SHP77 (cell line): ENCODE data around the gene FAM174C.
A peak's percentile ranks its signal among the peaks of the same experiment; 100 is the strongest.
"Not testable (repeated sequence)": the region's sequence is repeated elsewhere in the genome, so short reads cannot be mapped to it uniquely, and the experiment has no call there.

Experiments
- DNase-seq, 2 experiments: peaks; one replicate each; lab custom pipeline; 2025; lab: John Stamatoyannopoulos, UW

The FAM174C gene

DNA sequence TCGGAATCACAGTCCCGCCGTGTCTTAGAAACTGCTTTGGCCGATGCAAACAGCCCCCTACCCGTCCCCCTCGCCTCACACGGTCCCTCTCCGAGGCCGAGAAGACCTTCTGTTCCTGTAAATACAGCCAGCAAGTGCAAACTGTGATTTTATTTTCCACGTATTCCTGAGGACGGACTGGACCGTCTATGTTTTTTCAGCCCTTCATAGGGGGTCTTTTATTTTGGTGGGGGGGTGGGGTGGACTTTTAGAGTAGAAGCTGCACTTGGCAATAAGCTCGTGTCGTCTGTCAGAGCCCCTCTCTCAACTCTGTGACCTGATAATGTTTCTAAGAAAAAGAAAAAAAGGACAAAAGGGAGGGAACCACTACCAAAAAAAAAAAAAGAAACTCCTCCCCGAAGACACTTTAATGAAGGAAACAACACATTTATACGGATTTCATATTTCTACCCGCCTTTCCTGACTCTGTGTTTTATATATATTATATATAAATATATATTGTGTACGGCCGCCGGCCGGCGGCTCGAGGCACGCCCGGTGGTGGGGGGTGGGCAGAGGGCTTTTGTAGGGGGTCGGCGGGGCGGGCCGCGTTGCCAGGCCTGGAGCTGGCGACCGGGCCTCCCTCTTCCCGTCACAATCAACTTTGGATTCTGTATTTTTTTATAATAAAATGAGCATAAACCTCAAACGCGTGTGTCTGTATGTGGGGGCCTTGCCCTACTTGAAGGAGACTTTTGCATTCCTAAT, 25.6 kb downstream of the FAM174C start:
- DNase-seq, result no peak

DNA sequence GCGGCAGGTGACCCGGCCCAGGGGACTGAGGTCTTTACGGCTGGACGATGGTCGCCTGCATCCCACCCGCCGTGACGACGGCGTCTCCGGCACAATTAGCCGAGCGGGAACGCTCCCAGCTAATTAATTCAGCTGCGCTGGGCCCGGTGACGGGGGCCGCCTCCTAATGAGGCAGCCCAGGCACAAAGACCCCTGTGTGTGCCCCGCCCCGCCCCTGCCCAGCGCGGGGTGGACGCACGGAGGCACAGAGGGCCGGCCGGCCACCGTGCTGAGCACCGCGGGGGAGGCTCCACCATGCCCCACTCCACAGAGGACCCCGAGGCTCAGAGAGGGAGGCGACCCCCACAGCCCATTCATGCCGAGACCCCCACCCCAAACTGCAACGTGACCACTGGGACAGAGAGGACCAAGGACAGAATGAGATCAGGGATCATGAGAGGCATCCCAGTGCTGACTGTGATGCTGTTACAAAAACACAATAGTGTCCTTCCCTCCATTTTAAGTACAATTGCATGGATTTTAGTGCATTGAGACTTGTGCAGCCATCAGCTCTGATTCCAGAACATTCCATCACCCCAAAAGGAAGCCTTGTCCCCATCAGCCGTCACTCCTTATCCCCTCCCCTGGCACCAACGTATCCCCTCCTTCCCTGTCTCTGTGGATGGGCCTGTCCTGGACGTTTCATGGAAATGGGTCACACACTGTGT, 27.4 kb downstream of the FAM174C start:
- DNase-seq, result no peak

DNA sequence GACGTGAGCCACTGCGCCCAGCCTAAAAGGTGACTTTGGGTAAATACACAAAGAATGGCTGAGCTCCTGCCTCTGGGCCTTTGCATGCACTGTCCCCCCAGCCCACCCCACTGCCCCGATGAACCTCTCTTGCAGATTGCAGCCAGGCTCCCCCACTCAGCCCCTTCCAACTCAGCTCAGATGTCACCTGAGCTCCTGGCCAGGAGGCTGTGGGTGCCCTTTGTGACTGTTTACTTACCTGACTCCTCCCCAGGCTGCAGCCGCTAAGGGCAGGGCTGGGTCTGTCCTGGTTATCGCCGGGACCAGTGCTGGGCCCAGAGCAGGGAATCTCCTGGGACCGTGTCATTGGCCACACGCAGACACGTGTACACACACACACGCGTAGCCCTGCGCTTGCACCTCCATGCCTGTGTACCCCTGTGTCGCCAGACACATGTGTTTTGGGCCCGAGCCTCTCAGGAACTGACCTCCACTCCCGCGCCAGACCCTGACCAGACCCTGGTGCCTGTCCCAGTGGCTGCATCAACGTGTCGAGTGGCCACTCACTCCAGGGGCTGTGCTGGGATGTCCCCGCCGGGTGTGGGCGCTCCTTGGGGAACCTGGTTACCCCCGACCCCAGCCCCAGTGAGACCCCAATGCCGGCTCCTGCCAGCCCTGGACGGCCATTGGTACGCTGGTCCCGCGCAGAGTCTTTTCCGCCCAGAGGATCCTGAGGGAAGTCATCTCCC, 29.0 kb downstream of the FAM174C start:
- no peak for DNase-seq

DNA sequence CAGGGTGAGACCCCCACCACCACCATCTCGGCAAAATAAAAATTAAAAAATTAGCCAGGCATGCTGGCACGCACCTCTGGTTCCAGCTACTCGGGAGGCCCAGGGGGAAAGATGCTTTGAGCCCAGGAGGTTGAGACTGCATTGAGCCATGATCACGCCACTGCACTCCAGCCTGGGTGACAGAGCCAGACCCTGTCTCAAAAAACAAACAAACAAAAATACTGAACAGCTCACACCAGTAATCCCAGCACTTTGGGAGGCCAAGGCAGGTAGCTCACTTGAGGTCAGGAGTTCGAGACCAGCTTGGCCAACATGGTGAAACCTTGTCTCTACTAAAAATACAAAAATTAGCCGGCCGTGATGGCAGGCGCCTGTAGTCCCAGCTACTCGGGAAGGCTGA, 30.0 kb downstream of the FAM174C start:
- not testable (repeated sequence) for DNase-seq

DNA sequence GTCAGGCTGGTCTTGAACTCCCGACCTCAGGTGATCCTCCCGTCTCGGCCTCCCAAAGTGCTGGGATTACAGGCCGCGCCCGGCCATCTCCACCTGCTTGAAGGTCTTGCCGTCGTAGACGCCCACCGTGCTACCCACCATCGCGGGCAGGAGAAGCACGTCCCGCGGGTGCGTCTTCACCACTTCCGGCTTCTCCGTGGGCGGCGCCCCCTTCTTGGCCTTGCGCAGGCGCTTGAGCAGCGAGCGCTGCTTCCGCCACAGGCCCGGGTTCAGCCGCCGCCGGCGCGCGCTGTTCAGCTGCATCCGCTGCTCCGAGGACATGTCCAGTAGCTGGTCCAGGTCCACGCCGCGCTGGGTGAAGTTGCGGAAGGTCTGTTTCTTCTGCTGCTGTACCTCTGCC, 32.0 kb downstream of the FAM174C start:
- DNase-seq, result peak; percentile 60 to 85

DNA sequence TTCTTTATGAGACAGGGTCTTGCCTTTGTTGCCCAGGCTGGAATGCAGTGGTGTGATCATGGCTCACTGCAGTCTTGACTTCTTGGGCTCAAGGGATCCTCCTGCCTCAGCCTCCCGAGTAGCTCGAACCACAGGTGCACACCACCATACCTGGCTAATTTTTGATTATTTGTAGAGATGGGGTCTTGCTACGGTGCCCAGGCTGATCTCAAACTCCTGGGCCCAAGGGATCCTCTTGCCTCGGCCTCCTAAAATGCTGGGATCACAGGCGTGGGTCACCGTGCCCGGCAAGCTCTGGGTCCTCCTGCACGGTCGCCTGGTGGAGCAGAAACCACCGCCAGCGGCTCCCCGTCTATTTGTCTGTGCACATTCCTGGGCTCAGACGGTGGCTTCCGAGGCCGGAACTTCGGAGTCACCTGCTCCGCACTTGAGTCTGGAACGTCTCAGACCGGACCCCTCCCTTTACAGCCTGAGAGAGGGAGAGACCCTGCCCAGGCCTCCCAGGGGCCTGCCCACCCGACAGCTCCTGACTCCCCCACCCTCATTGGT, 32.5 kb downstream of the FAM174C start:
- no peak for DNase-seq

DNA sequence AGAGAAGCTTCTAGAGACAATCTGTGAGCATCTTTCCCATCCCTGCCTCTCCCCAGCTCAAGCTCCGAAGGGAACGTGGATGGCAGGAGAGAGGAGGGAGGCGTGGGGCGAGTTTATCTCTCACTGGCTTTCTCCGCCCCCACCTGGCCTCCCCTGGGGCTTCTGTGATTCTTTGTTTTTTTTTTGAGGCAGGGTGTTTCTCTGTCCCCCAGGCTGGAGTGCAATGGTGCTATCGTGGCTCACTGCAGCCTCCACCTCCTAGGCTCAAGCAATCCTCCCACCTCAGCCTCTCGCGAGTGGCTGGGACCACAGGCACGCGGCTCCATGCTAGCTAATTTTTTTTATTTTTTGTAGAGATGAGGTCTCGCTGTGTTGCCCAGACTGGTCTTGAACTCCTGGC, 33.4 kb downstream of the FAM174C start:
- no peak for DNase-seq

DNA sequence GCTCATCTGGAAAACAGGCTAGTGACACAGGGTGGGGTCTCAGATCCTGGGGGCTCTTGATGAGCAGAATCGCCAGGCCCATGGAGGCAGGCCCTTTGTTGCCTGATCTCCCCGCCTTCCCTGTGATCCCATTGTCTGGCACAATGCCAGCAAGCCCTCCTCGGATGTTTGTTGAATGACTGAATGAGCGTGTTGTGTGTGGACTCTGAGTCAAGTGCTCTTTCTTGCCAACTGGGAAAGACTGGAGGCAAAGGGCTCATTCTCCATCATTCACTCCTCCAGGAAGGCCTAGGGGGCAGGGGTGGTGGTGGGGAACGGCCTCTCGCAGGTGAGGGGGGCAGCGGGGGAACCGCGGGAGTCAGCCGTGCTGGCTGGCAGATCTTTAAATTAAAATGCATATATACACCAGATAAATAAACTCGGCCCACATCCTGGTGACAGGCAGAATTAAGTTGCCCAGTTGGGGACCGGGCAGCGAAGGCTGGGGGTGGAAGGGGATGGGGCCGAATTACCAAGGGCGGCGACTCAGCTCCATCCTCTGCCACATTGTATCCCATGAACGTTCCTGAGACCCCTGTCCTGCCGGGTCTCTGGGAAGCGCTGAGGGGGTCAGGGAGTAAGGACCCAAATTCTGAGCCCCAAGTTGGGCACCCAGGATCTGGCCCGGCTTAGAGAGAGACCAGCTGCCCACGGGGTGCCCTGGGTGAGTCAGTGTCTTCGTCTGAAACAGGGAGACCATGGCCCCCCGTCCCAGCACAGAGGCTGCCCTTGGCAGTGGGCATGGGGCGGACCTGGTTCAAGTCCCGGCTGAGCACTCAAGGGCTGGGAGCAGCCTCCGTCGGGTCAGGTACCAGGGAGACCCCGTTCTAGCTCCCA, 34.9 kb downstream of the FAM174C start:
- DNase-seq, result no peak

DNA sequence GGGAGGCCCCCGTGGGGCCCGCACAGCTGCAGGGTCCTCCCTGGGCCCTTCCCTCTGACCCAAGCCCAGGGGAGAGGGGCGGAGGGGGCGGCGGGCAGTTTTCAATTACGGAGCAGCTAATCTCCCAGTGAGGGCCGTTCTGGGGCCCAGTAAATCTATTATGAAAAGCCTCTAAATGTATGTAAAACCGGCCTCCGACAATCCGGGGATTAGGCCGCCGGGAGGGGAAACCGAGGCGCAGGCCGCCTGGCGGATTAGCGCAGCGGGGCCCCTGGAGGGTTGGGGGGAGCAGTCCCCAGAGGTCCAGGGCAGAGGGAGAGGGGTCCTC, 35.5 kb downstream of the FAM174C start:
- DNase-seq, result no peak

DNA sequence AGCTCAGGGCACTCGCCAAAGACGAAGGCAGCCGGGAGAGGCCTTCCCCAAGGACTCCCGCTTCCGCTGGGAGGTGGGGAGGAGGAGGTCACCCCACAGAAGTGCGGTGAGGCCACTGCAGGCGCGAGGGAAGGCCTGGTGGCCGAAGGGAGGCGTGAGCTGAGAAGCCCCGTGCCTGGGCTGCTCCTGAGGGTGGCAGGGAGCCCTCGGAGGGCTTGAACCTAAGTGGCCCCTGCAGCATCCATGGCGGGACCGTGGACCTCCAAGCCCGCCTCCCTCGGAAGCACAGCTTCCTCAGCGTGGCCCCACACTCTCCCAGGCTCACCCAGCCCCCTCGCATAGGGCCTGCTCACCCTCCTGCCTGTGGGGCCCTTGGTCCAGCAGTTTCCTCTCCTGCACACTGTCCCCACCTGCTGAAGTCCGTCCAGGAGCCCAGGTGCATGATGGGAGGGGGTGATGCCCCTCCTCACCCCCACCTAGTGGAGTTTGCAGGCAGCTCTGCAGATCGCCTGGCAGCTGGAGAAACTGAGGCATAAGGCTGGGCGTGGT, 36.3 kb downstream of the FAM174C start:
- DNase-seq, result no peak

DNA sequence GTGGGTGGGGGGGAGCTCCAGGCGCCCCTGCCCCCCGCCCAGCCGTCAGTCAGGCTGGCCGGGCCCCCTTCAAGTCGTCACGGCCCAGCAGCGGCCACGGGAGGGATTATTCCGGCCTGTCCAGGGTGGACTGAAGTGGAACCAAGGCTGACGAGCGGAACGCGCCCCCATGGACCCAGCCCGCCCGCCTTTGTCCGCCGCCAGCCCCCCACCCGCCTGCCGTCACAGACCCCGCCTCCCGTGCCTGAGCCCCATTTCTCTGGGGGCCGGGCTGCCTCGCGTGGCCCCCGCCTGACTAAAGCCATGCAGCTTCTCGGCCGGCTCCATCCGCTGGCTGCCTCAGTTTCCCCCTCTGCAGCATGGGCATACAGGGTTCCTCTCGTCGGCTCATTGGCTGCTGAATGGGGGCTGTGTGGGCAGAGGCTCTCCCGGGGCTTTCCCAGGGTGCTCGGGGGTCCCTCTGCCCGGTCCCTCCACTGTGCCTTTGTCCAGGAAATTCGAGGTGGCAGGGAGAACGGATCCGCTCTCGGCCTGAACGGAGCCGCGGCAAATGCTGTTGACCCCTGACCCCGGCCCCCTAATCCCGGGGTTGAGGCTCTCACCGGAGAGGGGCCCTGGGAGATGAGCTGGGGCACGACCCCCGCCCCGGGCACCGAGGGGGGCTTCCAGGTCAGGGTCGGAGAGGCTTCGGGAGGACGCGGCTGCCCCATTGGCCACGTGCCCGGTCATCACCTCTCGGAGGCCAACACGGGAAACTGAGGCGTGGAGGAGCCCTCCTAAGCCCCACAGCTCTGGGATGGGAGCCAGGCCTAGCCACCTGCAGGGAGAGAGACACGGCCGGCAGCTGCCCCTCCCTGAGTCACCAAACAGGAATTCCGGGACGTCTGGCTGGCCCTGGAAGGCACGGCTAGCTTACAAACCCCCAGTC, 37.7 kb downstream of the FAM174C start:
- peak; percentile 30 to 52 for DNase-seq

DNA sequence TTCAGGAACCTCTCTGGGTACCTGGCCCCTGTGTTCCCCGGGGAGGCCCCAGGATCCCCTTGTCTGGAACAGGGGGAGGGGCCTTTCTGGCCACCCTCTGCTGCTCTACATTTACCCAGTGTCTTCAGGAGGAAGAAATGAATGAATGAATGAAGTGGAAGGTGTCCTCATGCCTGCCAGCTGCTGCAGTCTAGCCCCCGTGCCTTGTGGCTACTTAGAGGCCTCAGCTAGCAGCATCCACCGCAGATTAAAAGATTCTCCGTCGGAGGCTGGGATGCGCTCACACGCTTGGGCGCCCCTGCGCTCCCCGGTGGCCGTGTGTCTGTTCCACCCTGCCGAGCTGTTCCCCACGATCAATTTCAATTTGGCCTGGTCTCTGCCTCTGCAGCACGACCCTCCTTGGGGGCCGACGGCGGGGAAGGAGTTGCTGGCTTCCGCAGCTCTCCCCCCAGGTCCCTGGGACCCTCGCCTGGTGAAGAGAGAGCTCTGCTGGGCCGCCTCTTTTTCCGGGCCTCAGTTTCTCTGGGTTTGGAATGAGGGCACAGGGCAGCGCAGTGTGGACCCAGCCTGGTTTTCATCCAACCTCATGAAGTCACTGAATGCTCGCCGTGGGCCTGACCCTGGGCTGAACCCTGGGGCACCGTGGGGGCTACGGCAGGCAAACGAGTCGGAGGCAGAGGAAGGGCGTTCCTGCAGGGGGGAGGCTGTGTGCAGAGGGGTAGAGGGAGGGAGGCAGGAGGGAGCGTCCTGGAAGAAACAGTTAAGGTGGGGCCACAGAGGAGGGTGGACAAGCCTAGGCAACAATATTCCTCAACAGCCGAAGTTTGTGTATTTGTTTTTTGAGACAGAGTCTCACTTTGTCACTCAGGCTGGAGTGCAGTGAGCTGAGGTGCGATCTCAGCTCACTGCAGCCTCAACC, 38.6 kb downstream of the FAM174C start:
- DNase-seq, result no peak

DNA sequence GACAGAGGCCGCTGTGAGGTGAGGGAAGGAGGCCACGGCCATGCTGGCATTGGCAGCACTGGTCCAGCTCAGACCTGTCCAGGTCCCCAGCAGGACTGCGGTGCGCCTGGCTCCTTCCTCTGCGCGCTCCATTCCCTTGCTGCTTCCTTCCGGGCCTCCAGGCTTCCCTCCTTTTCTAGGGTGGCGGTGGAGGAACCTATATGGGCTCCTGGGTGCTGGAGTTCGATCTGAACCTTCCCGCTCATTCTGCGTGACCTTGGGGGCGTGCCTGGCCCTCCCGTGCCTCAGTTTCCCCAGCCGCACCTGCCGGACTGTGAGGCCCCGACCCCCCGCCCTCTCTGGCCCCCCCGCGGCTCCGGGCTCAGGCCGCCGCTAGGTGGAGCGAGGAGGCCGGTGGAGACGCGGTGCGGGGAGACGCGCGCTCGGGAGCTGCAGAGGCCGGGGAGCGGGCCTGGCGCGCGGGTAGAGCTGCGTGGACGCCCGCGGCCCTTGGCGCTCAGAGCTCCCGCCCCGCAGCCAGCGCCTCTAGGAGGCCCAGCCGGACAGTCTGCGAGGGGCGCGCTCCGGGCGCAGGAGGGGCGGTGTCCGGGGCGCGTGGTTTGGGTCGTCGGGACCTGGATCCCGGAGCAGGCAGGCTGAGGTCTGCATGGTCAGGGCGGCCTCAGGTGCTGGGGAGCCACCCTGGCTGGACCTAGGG, 40.3 kb downstream of the FAM174C start:
- DNase-seq, result peak in 1 of 2 experiments; percentile 34

DNA sequence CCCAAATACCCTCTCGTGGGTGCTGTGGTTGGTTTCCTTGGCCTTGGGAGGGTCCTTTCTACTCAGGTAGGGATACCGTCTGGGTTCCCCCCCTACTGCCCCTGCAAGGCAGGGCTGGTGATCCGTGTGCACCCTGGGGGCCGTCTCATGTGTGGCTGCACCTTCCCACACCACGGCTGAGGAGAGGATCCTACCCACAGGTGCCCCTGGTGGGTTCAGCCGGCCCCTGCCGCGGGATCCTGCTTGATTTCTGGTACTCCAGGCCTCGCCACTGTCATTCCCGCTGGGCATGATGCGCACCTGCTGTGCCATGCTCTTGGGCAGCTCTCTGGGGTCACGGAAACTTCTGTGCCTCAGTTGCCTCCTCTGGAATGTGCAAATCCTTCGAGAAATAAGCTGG, 41.1 kb downstream of the FAM174C start:
- no peak for DNase-seq

DNA sequence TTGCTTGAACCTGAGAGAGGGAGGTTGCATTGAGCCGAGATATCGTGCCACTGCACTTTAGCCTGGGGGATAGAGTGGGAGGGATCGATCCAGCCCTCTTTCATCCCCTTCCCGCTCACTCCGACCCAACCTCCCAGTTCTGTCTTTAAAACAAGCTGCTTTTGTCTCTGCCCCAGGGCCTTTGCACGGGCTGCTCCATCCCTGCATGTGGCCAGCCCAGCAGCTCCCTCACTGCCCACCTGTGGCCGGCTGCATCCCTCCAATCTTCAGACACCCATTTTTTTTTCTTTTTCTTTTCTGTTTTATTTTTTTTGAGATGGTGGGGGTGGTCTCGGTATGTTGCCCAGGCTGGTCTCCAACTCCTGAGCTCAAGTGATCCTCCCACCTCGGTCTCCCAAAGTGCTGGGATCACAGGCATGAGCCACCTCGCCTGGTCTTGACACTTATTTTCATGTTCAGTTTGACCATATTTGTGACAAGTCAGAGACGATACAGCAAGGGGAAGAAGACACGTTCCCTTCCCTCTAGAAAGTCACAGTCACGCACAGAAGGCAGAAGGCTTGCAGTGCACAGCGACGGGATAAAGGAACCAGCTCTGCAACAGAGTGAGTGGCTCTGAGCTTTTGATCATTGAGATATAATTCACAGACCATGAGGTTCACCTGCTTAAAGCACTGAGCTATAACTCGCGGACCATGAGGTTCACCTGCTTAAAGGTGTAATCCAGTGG, 42.1 kb downstream of the FAM174C start:
- no peak for DNase-seq

DNA sequence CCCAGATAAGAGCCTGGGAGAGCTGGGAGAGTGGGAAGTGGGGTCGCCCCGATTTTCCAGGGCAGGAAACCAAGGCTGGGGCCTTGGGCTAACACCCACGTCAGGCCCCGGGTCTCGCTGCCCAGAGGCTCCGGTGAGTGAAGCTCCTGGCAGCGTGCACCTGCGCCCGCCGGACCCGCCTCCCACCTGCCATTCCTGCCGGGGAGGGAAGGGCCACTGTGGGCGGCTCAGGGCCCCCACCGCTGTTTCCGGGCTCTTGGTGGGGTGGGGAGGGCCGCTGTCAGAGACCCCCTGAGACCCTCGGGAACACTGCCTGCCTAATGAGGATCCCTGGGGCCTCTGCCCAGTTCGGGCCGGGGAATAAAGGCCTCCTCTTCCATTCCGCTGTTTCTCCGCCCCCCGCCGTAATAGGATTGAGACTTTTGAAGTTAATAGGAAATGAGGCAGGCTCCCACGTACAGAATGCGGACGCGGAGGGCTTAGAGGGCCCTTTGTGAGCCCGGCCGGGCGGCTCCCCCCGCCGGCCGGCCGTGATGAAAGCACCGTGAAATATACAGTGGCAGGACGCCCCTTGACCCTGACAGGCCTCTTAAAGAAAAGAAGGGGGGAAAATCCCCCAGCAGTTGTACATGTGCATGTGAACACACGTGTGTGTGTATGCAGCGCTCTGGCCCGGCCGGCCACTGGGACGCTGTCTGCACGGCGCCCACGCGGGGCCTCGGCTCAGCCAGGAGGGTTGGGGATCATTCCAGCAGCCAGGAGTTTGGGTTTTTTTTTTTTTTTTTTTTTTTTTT, 43.5 kb downstream of the FAM174C start:
- DNase-seq, result no peak

DNA sequence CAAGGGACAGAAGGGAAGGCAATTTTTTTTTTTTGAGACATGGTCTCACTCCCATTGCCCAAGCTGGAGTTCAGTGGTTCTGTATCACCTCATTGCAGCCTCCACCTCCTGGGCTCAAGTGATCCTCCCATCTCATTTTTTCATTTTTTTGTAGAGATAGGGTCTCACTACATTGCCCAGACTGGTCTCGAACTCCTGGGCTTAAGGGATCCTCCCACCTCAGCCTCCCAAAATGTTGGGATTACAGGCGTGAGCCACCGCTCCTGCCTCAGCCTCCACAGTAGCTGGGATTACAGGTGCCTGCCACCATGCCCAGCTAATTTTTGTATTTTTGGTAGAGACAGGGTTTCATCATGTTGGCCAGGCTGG, 44.9 kb downstream of the FAM174C start:
- not testable (repeated sequence) for DNase-seq
